K562 (cell line): ENCODE measurements around the gene PCSK5.

Experiments used
- CREM ChIP-seq: IDR thresholded peaks from 2 replicates; pipeline ENCODE4 v1.6.1; 2014; ENCODE audit warnings: antibody characterized with exemption, low read depth
- EZH2 ChIP-seq: IDR thresholded peaks from 2 replicates; pipeline ENCODE4 v1.6.1; 2012; ENCODE audit warnings: low read depth, mild to moderate bottlenecking, inconsistent platforms, low read length, borderline replicate concordance
- MAFF ChIP-seq: IDR thresholded peaks from 2 replicates; pipeline ENCODE4 v1.6.1; 2012; ENCODE audit warnings: low read length, improper control_type of control experiment
- MTA3 ChIP-seq: fragments of 450-650 bp; formaldehyde crosslinking; IDR thresholded peaks from 2 replicates; pipeline ENCODE4 v1.6.1; 2017; ENCODE audit warnings: mild to moderate bottlenecking, borderline replicate concordance
- PHB2 ChIP-seq: fragments of 450-650 bp; IDR thresholded peaks from 2 replicates; pipeline ENCODE4 v1.6.1; 2017; ENCODE audit warnings: low read depth
- SMARCE1 ChIP-seq: fragments of 450-650 bp; IDR thresholded peaks from 2 replicates; pipeline ENCODE4 v1.7.1; 2016; ENCODE audit warnings: mild to moderate bottlenecking
- STAG1 ChIP-seq: sonication (generic); formaldehyde crosslinking; IDR thresholded peaks from 2 replicates; pipeline ENCODE4 v1.5.0; 2020; ENCODE audit warnings: missing genetic modification reagents, borderline replicate concordance
- TAF7 ChIP-seq: fragments of 450-650 bp; IDR thresholded peaks from 2 replicates; pipeline ENCODE4 v1.6.1; 2016; ENCODE audit warnings: missing genetic modification characterization, missing compliant biosample characterization
- TF ChIP-seq, protein P1 (sequence below): IDR thresholded peaks from 3 replicates; pipeline ENCODE4 v1.6.1; 2011; ENCODE audit warnings: borderline replicate concordance, mild to moderate bottlenecking; ENCODE audit not compliant: insufficient read length, insufficient read depth
- TF ChIP-seq, protein P2 (sequence below): fragments of 450-650 bp; IDR thresholded peaks from 2 replicates; pipeline ENCODE4 v1.6.1; 2016; ENCODE audit warnings: mild to moderate bottlenecking

- no peak for TF ChIP-seq MTA3
- TF ChIP-seq SMARCE1 = no peak
- no peak for TF ChIP-seq EZH2
- TF ChIP-seq, protein P1, sequence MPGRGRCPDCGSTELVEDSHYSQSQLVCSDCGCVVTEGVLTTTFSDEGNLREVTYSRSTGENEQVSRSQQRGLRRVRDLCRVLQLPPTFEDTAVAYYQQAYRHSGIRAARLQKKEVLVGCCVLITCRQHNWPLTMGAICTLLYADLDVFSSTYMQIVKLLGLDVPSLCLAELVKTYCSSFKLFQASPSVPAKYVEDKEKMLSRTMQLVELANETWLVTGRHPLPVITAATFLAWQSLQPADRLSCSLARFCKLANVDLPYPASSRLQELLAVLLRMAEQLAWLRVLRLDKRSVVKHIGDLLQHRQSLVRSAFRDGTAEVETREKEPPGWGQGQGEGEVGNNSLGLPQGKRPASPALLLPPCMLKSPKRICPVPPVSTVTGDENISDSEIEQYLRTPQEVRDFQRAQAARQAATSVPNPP = no peak
- TF ChIP-seq CREM = no peak
- TF ChIP-seq STAG1 (CRISPR knock-in tag) = no peak
- no peak for TF ChIP-seq TAF7 (tag)
- TF ChIP-seq, protein P2, sequence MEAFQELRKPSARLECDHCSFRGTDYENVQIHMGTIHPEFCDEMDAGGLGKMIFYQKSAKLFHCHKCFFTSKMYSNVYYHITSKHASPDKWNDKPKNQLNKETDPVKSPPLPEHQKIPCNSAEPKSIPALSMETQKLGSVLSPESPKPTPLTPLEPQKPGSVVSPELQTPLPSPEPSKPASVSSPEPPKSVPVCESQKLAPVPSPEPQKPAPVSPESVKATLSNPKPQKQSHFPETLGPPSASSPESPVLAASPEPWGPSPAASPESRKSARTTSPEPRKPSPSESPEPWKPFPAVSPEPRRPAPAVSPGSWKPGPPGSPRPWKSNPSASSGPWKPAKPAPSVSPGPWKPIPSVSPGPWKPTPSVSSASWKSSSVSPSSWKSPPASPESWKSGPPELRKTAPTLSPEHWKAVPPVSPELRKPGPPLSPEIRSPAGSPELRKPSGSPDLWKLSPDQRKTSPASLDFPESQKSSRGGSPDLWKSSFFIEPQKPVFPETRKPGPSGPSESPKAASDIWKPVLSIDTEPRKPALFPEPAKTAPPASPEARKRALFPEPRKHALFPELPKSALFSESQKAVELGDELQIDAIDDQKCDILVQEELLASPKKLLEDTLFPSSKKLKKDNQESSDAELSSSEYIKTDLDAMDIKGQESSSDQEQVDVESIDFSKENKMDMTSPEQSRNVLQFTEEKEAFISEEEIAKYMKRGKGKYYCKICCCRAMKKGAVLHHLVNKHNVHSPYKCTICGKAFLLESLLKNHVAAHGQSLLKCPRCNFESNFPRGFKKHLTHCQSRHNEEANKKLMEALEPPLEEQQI = no peak
- TF ChIP-seq PHB2 = no peak
- TF ChIP-seq MAFF = no peak
Observed at GRCh38 chr9:76115982-76116646, 225.6 kb downstream of the PCSK5 start.
